Ascending aorta (tissue), 2 donors: Measurements from ENCODE around the gene SNRPB2. TPM values are rescaled to one million over a fixed set of nuclear protein-coding genes. Genes with fewer than 3 reads are reported as not detected.

ENCODE experiments used
- DNase-seq, 2 donors: peaks; one replicate each; pipeline ENCODE4 v3.0.0-alpha.2; 2019; ENCODE audit warnings: low spot score in 2 of 2
- H3K27ac ChIP-seq, 2 donors: fragments of 200-600 bp; sonication (generic); one replicate each; pipeline ENCODE4 v1.5.1; 2016 to 2017; ENCODE audit warnings: mild to moderate bottlenecking in 1 of 2
- H3K27me3 ChIP-seq: fragments of 200-600 bp; sonication (generic); one replicate; pipeline ENCODE4 v1.5.1; 2017
- H3K36me3 ChIP-seq, 2 donors: fragments of 200-600 bp; sonication (generic); one replicate each; pipeline ENCODE4 v1.5.1; 2016
- H3K4me1 ChIP-seq, 2 donors: fragments of 200-600 bp; sonication (generic); one replicate each; pipeline ENCODE4 v1.5.1; 2016 to 2017; ENCODE audit warnings: mild to moderate bottlenecking in 1 of 2
- H3K4me3 ChIP-seq, 2 donors: fragments of 200-600 bp; sonication (generic); one replicate each; pipeline ENCODE4 v1.5.1; 2016 to 2017; ENCODE audit warnings: mild to moderate bottlenecking in 1 of 2
- H3K9me3 ChIP-seq, 2 donors: fragments of 200-600 bp; sonication (generic); one replicate each; pipeline ENCODE4 v1.5.1; 2016
- CTCF ChIP-seq, 3 experiments: fragments of 200-600 bp in 2 of 3; fragments of 450-650 bp in 1 of 3; sonication (generic) in 2 of 3; IDR thresholded peaks; one replicate each; pipeline ENCODE4 v1.5.1; 2016 to 2019; ENCODE audit warnings: antibody characterized with exemption in 3 of 3, mild to moderate bottlenecking in 1 of 3, moderate library complexity in 1 of 3
- intact Hi-C: fragments of 100-400 bp; cut with DNase I; formaldehyde crosslinking; loops from one replicate; pipeline ENCODE4 v1.15.1; 2023
- total RNA-seq: library from RNA; depleted of rRNA; stranded (reverse); fragments of >200 nt; gene quantifications from one replicate; pipeline ENCODE4 v1.1.0, GENCODE V29; 2016

The SNRPB2 gene
- total RNA-seq, 1 donor from 2014 or later = 3.4 TPM

- Histone ChIP-seq H3K27ac (no peak overlapping the region), H3K36me3 (no peaks in the 10 kb centered on the region), H3K4me1 (no peaks in the 10 kb centered on the region), H3K27me3 (no peaks in the 10 kb centered on the region), H3K9me3 (no peaks in the 10 kb centered on the region), H3K4me3 (no peak overlapping the region)
- DNase-seq = no peak
- no peak for TF ChIP-seq CTCF (IDR thresholded peaks at IDR 0.05)
- intact Hi-C loops = no loop called here
These were observed 26.3 kb upstream of the SNRPB2 start for GRCh38 chr20:16703570-16703969.

GRCh38 chr20:16707674-16708073 lies 22.2 kb upstream of the SNRPB2 start:
- TF ChIP-seq CTCF (IDR thresholded peaks at IDR 0.05) = no peak
- Histone ChIP-seq H3K36me3 (no peaks in the 10 kb centered on the region), H3K9me3 (no peaks in the 10 kb centered on the region), H3K4me1 (no peaks in the 10 kb centered on the region), H3K4me3 (no peak overlapping the region), H3K27me3 (no peaks in the 10 kb centered on the region), H3K27ac (no peak overlapping the region)
- DNase-seq = no peak
- intact Hi-C loops = no loop called here

GRCh38 chr20:16708602-16709001 lies 21.2 kb upstream of the SNRPB2 start:
- no peak for TF ChIP-seq CTCF (IDR thresholded peaks at IDR 0.05)
- Histone ChIP-seq H3K9me3 (no peaks in the 10 kb centered on the region), H3K4me3 (no peak overlapping the region), H3K36me3 (no peaks in the 10 kb centered on the region), H3K27me3 (no peaks in the 10 kb centered on the region), H3K4me1 (no peaks in the 10 kb centered on the region), H3K27ac (no peak overlapping the region)
- DNase-seq = no peak
- intact Hi-C loops = no loop called here

- no peaks in the 10 kb centered on the region for H3K4me1 ChIP-seq
- no peak for DNase-seq
These were observed 20.8 kb upstream of the SNRPB2 start for GRCh38 chr20:16709017-16709416.

GRCh38 chr20:16710781-16711180 lies 19.0 kb upstream of the SNRPB2 start:
- Histone ChIP-seq H3K27ac (no peak overlapping the region), H3K36me3 (no peaks in the 10 kb centered on the region), H3K4me3 (no peak overlapping the region), H3K4me1 (no peaks in the 10 kb centered on the region), H3K9me3 (no peaks in the 10 kb centered on the region), H3K27me3 (no peaks in the 10 kb centered on the region)
- DNase-seq = no peak
- TF ChIP-seq CTCF (IDR thresholded peaks at IDR 0.05) = no peak
- intact Hi-C loops = no loop called here

More at GRCh38 chr20:16709017-16709416, 20.8 kb upstream of the SNRPB2 start:
- no peaks in the 10 kb centered on the region for H3K9me3 ChIP-seq
- no peak for TF ChIP-seq CTCF (IDR thresholded peaks at IDR 0.05)
- intact Hi-C loops = no loop called here
- H3K27ac ChIP-seq = no peak overlapping the region
- H3K36me3 ChIP-seq = no peaks in the 10 kb centered on the region
- no peak overlapping the region for H3K4me3 ChIP-seq
- H3K27me3 ChIP-seq = no peaks in the 10 kb centered on the region

GRCh38 chr20:16711661-16712258 lies 18.1 kb upstream of the SNRPB2 start:
- intact Hi-C loops = no loop called here

More at GRCh38 chr20:16711661-16712258, 18.1 kb upstream of the SNRPB2 start:
- Histone ChIP-seq H3K27me3 (no peaks in the 10 kb centered on the region), H3K4me3 (no peak overlapping the region), H3K36me3 (no peaks in the 10 kb centered on the region), H3K9me3 (no peaks in the 10 kb centered on the region), H3K27ac (no peak overlapping the region), H3K4me1 (no peaks in the 10 kb centered on the region)
- TF ChIP-seq CTCF (IDR thresholded peaks at IDR 0.05) = no peak
- no peak for DNase-seq
